Smooth muscle cell (in vitro differentiated cells): ENCODE data around the gene ULBP3. TPM values are rescaled to one million over a fixed set of nuclear protein-coding genes. Genes with fewer than 3 reads are reported as not detected.
"Not testable (repeated sequence)": the region's sequence is repeated elsewhere in the genome, so short reads cannot be mapped to it uniquely, and the experiment has no call there.

ENCODE experiments used
- DNase-seq: peaks from one replicate; lab custom pipeline; 2025; ENCODE audit not compliant: unreplicated experiment; lab: John Stamatoyannopoulos, UW
- H2AFZ ChIP-seq: fragments of 200-600 bp; sonication (generic); 2 replicates; pipeline ENCODE4 v1.6.0; 2016; ENCODE audit warnings: antibody characterized with exemption, low read depth, mild to moderate bottlenecking
- H3F3A ChIP-seq: fragments of 200-600 bp; sonication (generic); 2 replicates; pipeline ENCODE4 v1.6.0; 2017; ENCODE audit warnings: antibody characterized with exemption, low read depth
- H3K27ac ChIP-seq: fragments of 200-600 bp; sonication (generic); 2 replicates; pipeline ENCODE4 v1.5.1; 2016; ENCODE audit warnings: low read depth, mild to moderate bottlenecking
- H3K27me3 ChIP-seq: fragments of 200-600 bp; sonication (generic); 2 replicates; pipeline ENCODE4 v1.6.1; 2016; ENCODE audit warnings: low read depth, mild to moderate bottlenecking
- H3K36me3 ChIP-seq: fragments of 200-600 bp; sonication (generic); 2 replicates; pipeline ENCODE4 v1.5.1; 2016; ENCODE audit warnings: low read depth
- H3K4me1 ChIP-seq: fragments of 200-600 bp; sonication (generic); 2 replicates; pipeline ENCODE4 v1.5.1; 2016; ENCODE audit warnings: low read depth
- H3K4me2 ChIP-seq: fragments of 200-600 bp; sonication (generic); 2 replicates; pipeline ENCODE4 v1.6.0; 2016; ENCODE audit warnings: mild to moderate bottlenecking
- H3K4me3 ChIP-seq: fragments of 200-600 bp; sonication (generic); 2 replicates; pipeline ENCODE4 v1.5.1; 2016; ENCODE audit warnings: mild to moderate bottlenecking
- H3K79me2 ChIP-seq: fragments of 200-600 bp; sonication (generic); 2 replicates; pipeline ENCODE4 v1.6.0; 2016; ENCODE audit warnings: low read depth, mild to moderate bottlenecking
- H3K9ac ChIP-seq: fragments of 200-600 bp; sonication (generic); 2 replicates; pipeline ENCODE4 v1.6.0; 2016; ENCODE audit warnings: low read depth
- H3K9me3 ChIP-seq: fragments of 200-600 bp; sonication (generic); replicated peaks from 2 replicates; pipeline ENCODE4 v1.5.1; 2016; ENCODE audit warnings: low read depth
- H4K20me1 ChIP-seq: fragments of 200-600 bp; sonication (generic); 2 replicates; pipeline ENCODE4 v1.6.0; 2016; ENCODE audit warnings: low read depth
- CTCF ChIP-seq: fragments of 200-600 bp; sonication (generic); IDR thresholded peaks from 2 replicates; pipeline ENCODE4 v1.5.1; 2017; ENCODE audit warnings: borderline replicate concordance, mild to moderate bottlenecking, antibody characterized with exemption; ENCODE audit not compliant: insufficient read depth, poor library complexity, severe bottlenecking
- WGBS: methylation state at CpG from one replicate; pipeline ENCODE4 v1.1.7; 2016; ENCODE audit warnings: low lambda C conversion rate; 5-methylcytosine and 5-hydroxymethylcytosine counted together
- polyA plus RNA-seq: library from polyadenylated mRNA; unstranded; fragments of >200 nt; fragmentation: Nextera tagmentation; extraction: Ambion mirVana; gene quantifications from 2 replicates; pipeline ENCODE4 v1.2.1, GENCODE V29; 2016
- total RNA-seq: library from RNA; depleted of rRNA; stranded (reverse); fragments of >200 nt; gene quantifications from 2 replicates; pipeline ENCODE4 v1.2.3, GENCODE V29; 2014

ULBP3 gene
- total and polyA plus RNA-seq, 2 experiments from 2014 or later: 2.4 to 11.7 TPM

DNA sequence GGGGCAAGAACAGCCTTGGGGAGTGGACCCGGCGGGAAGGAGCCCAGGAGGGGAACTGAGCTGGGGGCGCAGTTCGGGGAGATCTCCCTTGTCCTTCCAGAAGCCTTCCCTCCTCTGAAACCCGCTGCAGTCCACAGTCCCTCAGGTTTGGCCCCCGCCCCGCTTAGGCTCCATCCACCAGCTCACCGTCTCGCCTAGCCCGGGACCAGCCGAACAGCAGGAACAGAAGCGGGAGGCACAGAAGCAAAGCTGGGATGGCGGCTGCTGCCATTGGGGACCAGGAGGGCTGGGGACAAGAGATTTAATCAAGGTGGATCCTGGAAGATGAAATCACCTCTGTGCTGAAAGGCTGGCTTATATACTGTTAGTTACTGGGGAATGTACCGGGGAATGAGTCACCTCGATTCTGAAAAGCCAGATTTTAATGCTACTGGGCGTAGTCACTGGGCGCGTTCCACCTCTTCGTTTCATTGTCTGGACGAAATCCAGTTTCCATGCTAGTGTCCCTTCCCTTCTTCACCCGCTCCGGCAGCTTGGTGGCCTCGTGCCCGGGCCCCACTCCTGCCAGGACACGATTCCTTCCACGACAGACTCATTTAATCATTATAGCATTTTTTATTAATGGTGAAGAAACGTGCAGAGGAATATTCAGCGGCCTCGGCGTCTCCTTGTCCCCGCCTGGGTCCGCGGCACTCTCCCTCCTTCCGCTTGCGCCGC, 43.6 kb downstream of the ULBP3 start, which contains the start of gene RAET1L:
RAET1L (minus strand) TSS at position 332 of the 717 bp plus-strand sequence; CDS start at position 271, 61 bp downstream.
- Histone ChIP-seq H3K4me2 (peak within 1 kb of the TSS; percentile 22), H3K79me2 (no peaks in the 10 kb centered on the region), H4K20me1 (no peaks in the 10 kb centered on the region), H3K27ac (no peak within 1 kb of the TSS), H3K9ac (no peak within 1 kb of the TSS), H3F3A (no peaks in the 10 kb centered on the region), H3K27me3 (peaks cover 46% of the 10 kb centered on the region), H3K36me3 (no peaks in the 10 kb centered on the region), H2AFZ (no peak within 1 kb of the TSS), H3K4me3 (no peak within 1 kb of the TSS), H3K9me3 (no peaks in the 10 kb centered on the region), H3K4me1 (no peaks in the 10 kb centered on the region)
- no peak for TF ChIP-seq CTCF
- WGBS: 79% methylated on average over 36 of the region's 36 CpGs
- no peak for DNase-seq

DNA sequence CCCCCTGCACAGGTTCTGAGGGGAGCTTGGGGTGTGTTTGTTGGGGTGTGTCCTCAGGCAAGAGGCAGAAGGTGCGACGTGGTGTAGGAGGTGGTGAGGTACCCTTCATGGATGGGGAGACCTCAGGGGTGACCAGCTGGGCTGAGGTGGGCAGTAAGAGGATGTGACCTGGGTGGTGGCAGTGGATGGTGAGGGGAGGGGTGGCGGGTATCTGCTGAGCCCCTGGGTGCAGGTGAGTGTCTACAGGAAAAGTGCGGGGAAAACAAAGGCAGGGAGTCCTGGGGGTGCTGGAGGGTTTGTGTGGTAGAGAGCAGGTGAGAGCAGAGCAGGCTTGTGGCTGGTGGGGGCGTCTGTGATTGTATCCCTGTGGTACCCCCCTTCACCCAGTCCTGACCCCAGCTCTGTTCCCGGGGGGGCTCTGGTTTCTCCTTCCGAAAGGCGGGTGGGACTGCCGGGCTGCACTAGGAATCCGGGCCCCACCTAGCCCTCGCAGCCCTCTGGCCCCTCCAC, 44.2 kb downstream of the ULBP3 start:
- Histone ChIP-seq H3K79me2 (no peaks in the 10 kb centered on the region), H3K27me3 (peaks cover 41% of the 10 kb centered on the region), H3K9me3 (no peaks in the 10 kb centered on the region), H3F3A (no peaks in the 10 kb centered on the region), H2AFZ (no peak overlapping the region), H3K4me1 (no peaks in the 10 kb centered on the region), H3K4me2 (no peak overlapping the region), H4K20me1 (no peaks in the 10 kb centered on the region), H3K36me3 (no peaks in the 10 kb centered on the region), H3K9ac (no peak overlapping the region), H3K27ac (no peak overlapping the region), H3K4me3 (no peak overlapping the region)
- TF ChIP-seq CTCF: no peak
- DNase-seq: no peak
- 77% methylated on average over 7 of the region's 11 CpGs for WGBS

GRCh38 chr6:150024021-150024420, 44.9 kb downstream of the ULBP3 start:
- not testable (repeated sequence) for H3K4me3 ChIP-seq, H3K4me2 ChIP-seq, H2AFZ ChIP-seq, H3F3A ChIP-seq, H3K36me3 ChIP-seq, H3K4me1 ChIP-seq, H3K9ac ChIP-seq, DNase-seq, H4K20me1 ChIP-seq, H3K27ac ChIP-seq, H3K9me3 ChIP-seq, H3K79me2 ChIP-seq
- H3K27me3 ChIP-seq: peaks cover 39% of the 10 kb centered on the region
- 84% methylated on average over 2 of the region's 2 CpGs for WGBS

- not testable (repeated sequence) for H2AFZ ChIP-seq, H3K27ac ChIP-seq, DNase-seq, H3K4me2 ChIP-seq, H3F3A ChIP-seq, H3K9ac ChIP-seq, H3K36me3 ChIP-seq, H3K4me3 ChIP-seq, H3K4me1 ChIP-seq, H3K9me3 ChIP-seq, H3K79me2 ChIP-seq, H4K20me1 ChIP-seq
- 96% methylated on average over 3 of the region's 6 CpGs for WGBS
- H3K27me3 ChIP-seq: peaks cover 41% of the 10 kb centered on the region
Measured at GRCh38 chr6:150021870-150022269, 47.1 kb downstream of the ULBP3 start.
